ENCODE results near the gene TMEFF2. TPM values are rescaled to one million over a fixed set of nuclear protein-coding genes. Genes with fewer than 3 reads are reported as not detected.

TMEFF2 gene
- total RNA-seq, 2 donors from 2014 or later: 0.21 TPM; not detected in 1

- Histone ChIP-seq H3K9me3 (no peaks in the 10 kb centered on the region), H3K4me3 (no peak overlapping the region), H3K4me1 (ENCODE audit: control insufficient read depth in 1 of 2, low read depth in 2 of 2) (no peaks in the 10 kb centered on the region), H3K27ac (no peak overlapping the region), H3K36me3 (no peaks in the 10 kb centered on the region), H3K27me3 (replicated peaks; ENCODE audit: insufficient read depth) (no peaks in the 10 kb centered on the region)
- no peak for ATAC-seq (ENCODE audit: insufficient number of reproducible peaks, low FRiP score, low read depth)
- DNase-seq (ENCODE audit: low spot score): no peak
- TF ChIP-seq, protein P1, sequence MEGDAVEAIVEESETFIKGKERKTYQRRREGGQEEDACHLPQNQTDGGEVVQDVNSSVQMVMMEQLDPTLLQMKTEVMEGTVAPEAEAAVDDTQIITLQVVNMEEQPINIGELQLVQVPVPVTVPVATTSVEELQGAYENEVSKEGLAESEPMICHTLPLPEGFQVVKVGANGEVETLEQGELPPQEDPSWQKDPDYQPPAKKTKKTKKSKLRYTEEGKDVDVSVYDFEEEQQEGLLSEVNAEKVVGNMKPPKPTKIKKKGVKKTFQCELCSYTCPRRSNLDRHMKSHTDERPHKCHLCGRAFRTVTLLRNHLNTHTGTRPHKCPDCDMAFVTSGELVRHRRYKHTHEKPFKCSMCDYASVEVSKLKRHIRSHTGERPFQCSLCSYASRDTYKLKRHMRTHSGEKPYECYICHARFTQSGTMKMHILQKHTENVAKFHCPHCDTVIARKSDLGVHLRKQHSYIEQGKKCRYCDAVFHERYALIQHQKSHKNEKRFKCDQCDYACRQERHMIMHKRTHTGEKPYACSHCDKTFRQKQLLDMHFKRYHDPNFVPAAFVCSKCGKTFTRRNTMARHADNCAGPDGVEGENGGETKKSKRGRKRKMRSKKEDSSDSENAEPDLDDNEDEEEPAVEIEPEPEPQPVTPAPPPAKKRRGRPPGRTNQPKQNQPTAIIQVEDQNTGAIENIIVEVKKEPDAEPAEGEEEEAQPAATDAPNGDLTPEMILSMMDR (IDR thresholded peaks at IDR 0.05): no peak
These were observed 169.1 kb downstream of the TMEFF2 start for GRCh38 chr2:192025637-192026036.

- no peaks in the 10 kb centered on the region for H3K36me3 ChIP-seq
- H3K9me3 ChIP-seq: no peaks in the 10 kb centered on the region
- ATAC-seq (ENCODE audit: insufficient number of reproducible peaks, low FRiP score, low read depth): no peak
- TF ChIP-seq, protein P1 (IDR thresholded peaks at IDR 0.05): no peak
- H3K27ac ChIP-seq: no peak overlapping the region
- no peaks in the 10 kb centered on the region for H3K27me3 ChIP-seq (replicated peaks; ENCODE audit: insufficient read depth)
- no peak for DNase-seq (ENCODE audit: low spot score)
- no peak overlapping the region for H3K4me3 ChIP-seq
- H3K4me1 ChIP-seq (ENCODE audit: control insufficient read depth in 1 of 2, low read depth in 2 of 2): no peaks in the 10 kb centered on the region
These were observed 171.7 kb downstream of the TMEFF2 start for GRCh38 chr2:192023006-192023405.

- TF ChIP-seq, protein P1 (IDR thresholded peaks at IDR 0.05): no peak
- no peak overlapping the region for H3K27ac ChIP-seq
- no peaks in the 10 kb centered on the region for H3K27me3 ChIP-seq (replicated peaks; ENCODE audit: insufficient read depth)
- no peak for DNase-seq (ENCODE audit: low spot score)
- H3K9me3 ChIP-seq: no peaks in the 10 kb centered on the region
- no peaks in the 10 kb centered on the region for H3K36me3 ChIP-seq
- H3K4me1 ChIP-seq (ENCODE audit: control insufficient read depth in 1 of 2, low read depth in 2 of 2): no peaks in the 10 kb centered on the region
- no peak for ATAC-seq (ENCODE audit: insufficient number of reproducible peaks, low FRiP score, low read depth)
- H3K4me3 ChIP-seq: no peak overlapping the region
These were observed 176.9 kb downstream of the TMEFF2 start for GRCh38 chr2:192017844-192018243.

GRCh38 chr2:192016265-192016664 lies 178.5 kb downstream of the TMEFF2 start:
- TF ChIP-seq, protein P1 (IDR thresholded peaks at IDR 0.05): no peak
- H3K27ac ChIP-seq: no peak overlapping the region
- no peaks in the 10 kb centered on the region for H3K36me3 ChIP-seq
- no peak for ATAC-seq (ENCODE audit: insufficient number of reproducible peaks, low FRiP score, low read depth)
- DNase-seq (ENCODE audit: low spot score): no peak
- no peaks in the 10 kb centered on the region for H3K9me3 ChIP-seq
- H3K27me3 ChIP-seq (replicated peaks; ENCODE audit: insufficient read depth): no peaks in the 10 kb centered on the region
- no peaks in the 10 kb centered on the region for H3K4me1 ChIP-seq (ENCODE audit: control insufficient read depth in 1 of 2, low read depth in 2 of 2)
- H3K4me3 ChIP-seq: no peak overlapping the region

DNA sequence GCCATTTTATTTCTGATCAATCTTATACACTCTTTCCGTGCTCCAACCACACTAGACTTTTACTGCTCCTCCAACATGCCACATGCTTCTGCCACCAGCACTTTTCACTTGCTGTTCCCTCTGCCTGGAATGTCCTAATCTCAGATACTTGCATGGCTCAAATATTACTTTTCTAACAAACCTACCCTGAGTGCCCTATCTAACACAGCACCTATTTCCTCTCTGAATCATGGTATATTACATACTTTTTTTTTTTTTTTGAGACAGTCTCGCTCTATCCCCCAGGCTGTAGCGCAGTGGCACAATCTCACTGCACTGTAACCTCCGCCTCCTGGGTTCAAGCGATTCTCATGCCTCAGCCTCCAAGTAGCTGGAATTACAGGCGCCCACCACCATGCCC lies 181.5 kb downstream of the TMEFF2 start:
- Histone ChIP-seq H3K27me3 (replicated peaks; ENCODE audit: insufficient read depth) (no peaks in the 10 kb centered on the region), H3K36me3 (no peaks in the 10 kb centered on the region), H3K4me1 (ENCODE audit: control insufficient read depth in 1 of 2, low read depth in 2 of 2) (no peaks in the 10 kb centered on the region), H3K27ac (no peak overlapping the region), H3K4me3 (no peak overlapping the region), H3K9me3 (no peaks in the 10 kb centered on the region)
- TF ChIP-seq, protein P1 (IDR thresholded peaks at IDR 0.05): no peak
- DNase-seq (ENCODE audit: low spot score) (no peak), ATAC-seq (ENCODE audit: insufficient number of reproducible peaks, low FRiP score, low read depth) (no peak)

Measured in thoracic aorta (tissue), 2 donors.